HCT116 (cell line): Measurements from ENCODE around the gene GOLGA8G. TPM values are rescaled to one million over a fixed set of nuclear protein-coding genes. Genes with fewer than 3 reads are reported as not detected.
"Not testable (repeated sequence)": the region's sequence is repeated elsewhere in the genome, so short reads cannot be mapped to it uniquely, and the experiment has no call there.

ENCODE experiments used
- ATAC-seq: fragments of 200-7000 bp; cut with Tn5 transposase; 2 replicates; pipeline ENCODE4 v1.9.1; 2020; ENCODE audit warnings: mild to moderate bottlenecking, moderate library complexity
- BruUV-seq: library from RNA; stranded (reverse); fragments of 400-500 nt; replicated peaks from 2 replicates; lab custom pipeline; 2021; lab: Mats Ljungman, UMichigan
- CTCF ChIA-PET: fragments of 300-600 bp; sonication (Branson Sonifier 250); formaldehyde crosslinking; loops from one replicate; lab custom pipeline; 2021; ENCODE audit warnings: antibody characterized with exemption; lab: Charles Lee
- POLR2A ChIA-PET: fragments of 300-600, 350-600 bp; sonication (Branson Sonifier 250); formaldehyde crosslinking; loops from one replicate; lab custom pipeline; 2021; ENCODE audit warnings: antibody characterized with exemption; lab: Charles Lee
- RAD21 ChIA-PET, 2 experiments: fragments of 300-600 bp; sonication (Branson Sonifier 250); formaldehyde crosslinking; loops; one replicate each; lab custom pipeline; 2023; ENCODE audit warnings: low total read pairs in 2 of 2; ENCODE audit not compliant: uncharacterized antibody in 2 of 2, unreplicated experiment in 2 of 2, low non-redundant PET in 1 of 2; lab: Charles Lee
- DNase-seq: peaks from one replicate; pipeline ENCODE4 v3.0.0-alpha.2; 2010; ENCODE audit warnings: low read depth, low spot score
- H2AFZ ChIP-seq: fragments of 200-600 bp; shearing (Covaris generic), sonication (generic); 2 replicates; pipeline ENCODE4 v1.6.1; 2017; ENCODE audit warnings: low read depth, mixed run types, mixed read lengths, antibody characterized with exemption, low read length; ENCODE audit not compliant: poor library complexity, severe bottlenecking
- H3K27ac ChIP-seq: 2 replicates; pipeline ENCODE4 v1.5.1; 2012; ENCODE audit warnings: low read depth, low read length
- H3K27me3 ChIP-seq: fragments of 200-600 bp; sonication (generic); 2 replicates; pipeline ENCODE4 v1.6.1; 2016; ENCODE audit warnings: mixed run types, low read length, mixed read lengths; ENCODE audit not compliant: insufficient read depth
- H3K36me3 ChIP-seq, 2 experiments: fragments of 200-500 bp in 1 of 2; fragments of 200-600 bp in 1 of 2; sonication (Bioruptor generic) in 1 of 2; sonication (generic) in 1 of 2; 2 replicates each; pipeline versions ENCODE4 v1.5.1 to v1.6.1; 2014 to 2016; ENCODE audit warnings: low read length in 2 of 2, inconsistent platforms in 1 of 2, mixed read lengths in 1 of 2, mixed run types in 1 of 2; ENCODE audit not compliant: insufficient read depth in 2 of 2, control insufficient read depth in 1 of 2
- H3K4me1 ChIP-seq, 2 experiments: fragments of 200-600 bp in 1 of 2; sonication (generic) in 1 of 2; 2 replicates each; pipeline versions ENCODE4 v1.5.1 to v1.6.1; 2012 to 2017; ENCODE audit warnings: low read length in 2 of 2, inconsistent platforms in 1 of 2, mild to moderate bottlenecking in 1 of 2, mixed read lengths in 1 of 2, mixed run types in 1 of 2, moderate library complexity in 1 of 2; ENCODE audit not compliant: insufficient read depth in 2 of 2, control insufficient read depth in 1 of 2
- H3K4me2 ChIP-seq: fragments of 200-600 bp; sonication (generic); 2 replicates; pipeline ENCODE4 v1.6.1; 2017; ENCODE audit warnings: mixed run types, low read length, mixed read lengths
- H3K4me3 ChIP-seq, 2 experiments: fragments of 200-600 bp in 1 of 2; sonication (generic) in 1 of 2; replicated peaks in 1 of 2; 2 replicates each; pipeline ENCODE4 v1.5.1; 2011 to 2016; ENCODE audit warnings: low read length in 2 of 2, control low read depth in 1 of 2, low read depth in 1 of 2, mild to moderate bottlenecking in 1 of 2, mixed read lengths in 1 of 2, mixed run types in 1 of 2
- H3K79me2 ChIP-seq: fragments of 200-600 bp; sonication (generic); 2 replicates; pipeline ENCODE4 v1.6.1; 2017; ENCODE audit warnings: mild to moderate bottlenecking, mixed run types, low read length, moderate library complexity, mixed read lengths; ENCODE audit not compliant: insufficient read depth
- H3K9ac ChIP-seq: fragments of 200-600 bp; sonication (generic); 2 replicates; pipeline ENCODE4 v1.6.1; 2016; ENCODE audit warnings: low read length, mixed read lengths
- H3K9me2 ChIP-seq: fragments of 200-600 bp; sonication (generic), shearing (Covaris generic); 2 replicates; pipeline ENCODE4 v1.6.1; 2017; ENCODE audit warnings: mixed run types, mild to moderate bottlenecking, moderate library complexity; ENCODE audit not compliant: insufficient read depth
- H3K9me3 ChIP-seq, 2 experiments: fragments of 200-500 bp in 1 of 2; fragments of 200-600 bp in 1 of 2; sonication (Bioruptor generic) in 1 of 2; sonication (generic) in 1 of 2; 2 replicates each; pipeline ENCODE4 v1.6.1; 2014 to 2017; ENCODE audit warnings: low read length in 2 of 2, mixed read lengths in 2 of 2, inconsistent platforms in 1 of 2, low read depth in 1 of 2, mild to moderate bottlenecking in 1 of 2, mixed run types in 1 of 2, moderate library complexity in 1 of 2; ENCODE audit not compliant: control insufficient read depth in 1 of 2, insufficient read depth in 1 of 2
- H4K20me1 ChIP-seq: fragments of 200-600 bp; sonication (generic), shearing (Covaris generic); 2 replicates; pipeline ENCODE4 v1.6.1; 2017; ENCODE audit warnings: mixed run types, mild to moderate bottlenecking, moderate library complexity; ENCODE audit not compliant: insufficient read depth
- intact Hi-C: fragments of 100-400 bp; cut with micrococcal nuclease; formaldehyde crosslinking; loops from 2 replicates; pipeline ENCODE4 v1.10.0; 2022
- microRNA-seq: library from miRNA; unstranded; fragments of <30 nt; microRNA quantifications from one replicate; pipeline ENCODE4, GENCODE V29; 2016; ENCODE audit warnings: borderline number of aligned reads
- total RNA-seq: library from RNA; stranded (reverse); gene quantifications from one replicate; pipeline ENCODE4 v1.2.1, GENCODE V29; 2021; ENCODE audit not compliant: unreplicated experiment

Gene GOLGA8G
- total RNA-seq, 1 experiment from 2014 or later = not detected

- H3K36me3 ChIP-seq, BruUV-seq, H3K79me2 ChIP-seq, H3K9me2 ChIP-seq, H3K9me3 ChIP-seq, H3K27me3 ChIP-seq, H3K27ac ChIP-seq, RAD21 ChIA-PET, DNase-seq, ATAC-seq, H3K9ac ChIP-seq, H2AFZ ChIP-seq, intact Hi-C loops, H3K4me3 ChIP-seq, H3K4me1 ChIP-seq, H3K4me2 ChIP-seq, POLR2A ChIA-PET, CTCF ChIA-PET, H4K20me1 ChIP-seq: not testable (repeated sequence)
Observed at GRCh38 chr15:28514128-28514527, 18.6 kb downstream of the GOLGA8G start.

GRCh38 chr15:28508217-28508889 lies 24.4 kb downstream of the GOLGA8G start:
- ATAC-seq, H3K36me3 ChIP-seq, H3K27ac ChIP-seq, BruUV-seq, H3K4me2 ChIP-seq, H3K4me3 ChIP-seq, H3K9me3 ChIP-seq, CTCF ChIA-PET, DNase-seq, H3K9ac ChIP-seq, H2AFZ ChIP-seq, H3K4me1 ChIP-seq, intact Hi-C loops, H3K27me3 ChIP-seq, RAD21 ChIA-PET, H4K20me1 ChIP-seq, H3K79me2 ChIP-seq, POLR2A ChIA-PET, H3K9me2 ChIP-seq: not testable (repeated sequence)

GRCh38 chr15:28481340-28481739 lies 51.4 kb downstream of the GOLGA8G start:
- H3K9me3 ChIP-seq, CTCF ChIA-PET, H3K27ac ChIP-seq, POLR2A ChIA-PET, BruUV-seq, H3K4me2 ChIP-seq, H3K4me3 ChIP-seq, ATAC-seq, H4K20me1 ChIP-seq, H3K36me3 ChIP-seq, intact Hi-C loops, H3K9ac ChIP-seq, H3K27me3 ChIP-seq, H3K79me2 ChIP-seq, RAD21 ChIA-PET, DNase-seq, H2AFZ ChIP-seq, H3K9me2 ChIP-seq, H3K4me1 ChIP-seq: not testable (repeated sequence)

Small RNA genes lying within 50 kb of the gene (microRNA-seq; reads per million reads assigned to microRNA genes)
- not detected for gene MIR4509-3

Other genes with a start within 250 kb of the GOLGA8G start
- 55.5 TPM for gene HERC2, start 210.8 kb downstream of the GOLGA8G start, total RNA-seq
- not detected for gene GOLGA6L24, start 174.9 kb downstream of the GOLGA8G start, total RNA-seq
- gene GOLGA8F, start 154.3 kb downstream of the GOLGA8G start, total RNA-seq = not detected
- gene GOLGA6L25, start 20.6 kb upstream of the GOLGA8G start, total RNA-seq = not detected
- 0.44 TPM for gene GOLGA8M, start 179.4 kb upstream of the GOLGA8G start, total RNA-seq